ENCODE measurements around the gene GEN1. TPM values are rescaled to one million over a fixed set of nuclear protein-coding genes. Genes with fewer than 3 reads are reported as not detected.

The GEN1 gene
- total and polyA plus RNA-seq, 10 donors, result 4.3 to 22.0 (median 16.6) TPM

GRCh38 chr2:17748745-17749144 is 5.2 kb upstream of the GEN1 start:
- TF ChIP-seq CTCF (IDR thresholded peaks at IDR 0.05 in 8 of 11, conservative IDR thresholded peaks at IDR 0.05 in 3 of 11), result no peak
- TF ChIP-seq POLR2A (IDR thresholded peaks at IDR 0.05), result no peak
- TF ChIP-seq POLR2AphosphoS5 (IDR thresholded peaks at IDR 0.05), result no peak
- Histone ChIP-seq H3K4me3 (no peak overlapping the region), H3K36me3 (peaks cover 0 to 19% (median 6%) of the 10 kb centered on the region in 6 donors), H3K27ac (no peak overlapping the region), H3K9me3 (no peaks in the 10 kb centered on the region), H3K4me1 (peaks cover 8 to 54% (median 35%) of the 10 kb centered on the region in 6 donors), H3K27me3 (replicated peaks in 1 of 7) (no peaks in the 10 kb centered on the region)
- DNase-seq, result no peak
- intact Hi-C loops (cut with DNase I; ENCODE audit: low total_unique reads), result no loop called here
- 88 to 99% (median 96%) methylated on average over 6 of the region's 6 CpGs for WGBS, 5 donors

- peak overlapping the region in 6 of 8 donors; percentile 32 to 99 (median 82) for H3K27ac ChIP-seq
- H3K4me3 ChIP-seq, result peak overlapping the region in 1 of 8 donors; percentile 3
- intact Hi-C loops (cut with DNase I; ENCODE audit: low total_unique reads), result no loop called here
- WGBS, 5 donors, result 63 to 72% (median 68%) methylated on average over 2 of the region's 2 CpGs
- no peaks in the 10 kb centered on the region for H3K9me3 ChIP-seq
- TF ChIP-seq CTCF (IDR thresholded peaks at IDR 0.05 in 8 of 11, conservative IDR thresholded peaks at IDR 0.05 in 3 of 11) (no peak), POLR2AphosphoS5 (IDR thresholded peaks at IDR 0.05) (no peak), POLR2A (IDR thresholded peaks at IDR 0.05) (no peak)
- H3K4me1 ChIP-seq, result peaks cover 15 to 63% (median 42%) of the 10 kb centered on the region in 6 donors
- peaks cover 0 to 8% (median under 1%) of the 10 kb centered on the region in 6 donors for H3K36me3 ChIP-seq
- no peaks in the 10 kb centered on the region for H3K27me3 ChIP-seq (replicated peaks in 1 of 7)
- no peak for DNase-seq
These were observed 4.0 kb upstream of the GEN1 start for GRCh38 chr2:17749753-17750438.

- Histone ChIP-seq H3K4me3 (peak overlapping the region in 6 of 8 donors; percentile 89 to 97 (median 92)), H3K27ac (peak overlapping the region in 5 of 8 donors; percentile 96 to 99 (median 98)), H3K9me3 (no peaks in the 10 kb centered on the region), H3K4me1 (peaks cover 15 to 86% (median 49%) of the 10 kb centered on the region in 6 donors), H3K27me3 (replicated peaks in 1 of 7) (no peaks in the 10 kb centered on the region), H3K36me3 (no peaks in the 10 kb centered on the region)
- 36 to 55% (median 52%) methylated on average over 3 of the region's 3 CpGs for WGBS, 5 donors
- TF ChIP-seq POLR2AphosphoS5 (IDR thresholded peaks at IDR 0.05), result no peak
- no peak for TF ChIP-seq CTCF (IDR thresholded peaks at IDR 0.05 in 8 of 11, conservative IDR thresholded peaks at IDR 0.05 in 3 of 11)
- no peak for DNase-seq
- intact Hi-C loops (cut with DNase I; ENCODE audit: low total_unique reads), result no loop called here
These were observed 1.7 kb upstream of the GEN1 start for GRCh38 chr2:17752246-17752645.

- Histone ChIP-seq H3K36me3 (no peaks in the 10 kb centered on the region), H3K9me3 (no peaks in the 10 kb centered on the region), H3K4me1 (peaks cover 15 to 90% (median 49%) of the 10 kb centered on the region in 6 donors), H3K27ac (peak overlapping the region; percentile 95 to 99 (median 97)), H3K4me3 (peak overlapping the region; percentile 85 to 97 (median 91)), H3K27me3 (replicated peaks in 1 of 7) (no peaks in the 10 kb centered on the region)
- no peak for DNase-seq
- WGBS, 5 donors, result 1 to 4% (median 2%) methylated on average over 38 to 70 of the region's 70 CpGs
- intact Hi-C loops (cut with DNase I; ENCODE audit: low total_unique reads), result no loop called here
- TF ChIP-seq CTCF (IDR thresholded peaks at IDR 0.05 in 8 of 11, conservative IDR thresholded peaks at IDR 0.05 in 3 of 11) (no peak), POLR2AphosphoS5 (IDR thresholded peaks at IDR 0.05) (peak; percentile 82 to 90 (median 89)), POLR2A (IDR thresholded peaks at IDR 0.05) (peak in 1 of 3 donors; percentile 41)
These were observed 791 bp upstream of the GEN1 start for GRCh38 chr2:17752892-17753802.
